ENCODE results near the gene BICC1. TPM values are rescaled to one million over a fixed set of nuclear protein-coding genes. Genes with fewer than 3 reads are reported as not detected.
A peak's percentile ranks its signal among the peaks of the same experiment; 100 is the strongest.

The BICC1 gene
- total RNA-seq, 6 experiments from 2014 or later, result 55.6 to 67.7 (median 64.8) TPM

DNA sequence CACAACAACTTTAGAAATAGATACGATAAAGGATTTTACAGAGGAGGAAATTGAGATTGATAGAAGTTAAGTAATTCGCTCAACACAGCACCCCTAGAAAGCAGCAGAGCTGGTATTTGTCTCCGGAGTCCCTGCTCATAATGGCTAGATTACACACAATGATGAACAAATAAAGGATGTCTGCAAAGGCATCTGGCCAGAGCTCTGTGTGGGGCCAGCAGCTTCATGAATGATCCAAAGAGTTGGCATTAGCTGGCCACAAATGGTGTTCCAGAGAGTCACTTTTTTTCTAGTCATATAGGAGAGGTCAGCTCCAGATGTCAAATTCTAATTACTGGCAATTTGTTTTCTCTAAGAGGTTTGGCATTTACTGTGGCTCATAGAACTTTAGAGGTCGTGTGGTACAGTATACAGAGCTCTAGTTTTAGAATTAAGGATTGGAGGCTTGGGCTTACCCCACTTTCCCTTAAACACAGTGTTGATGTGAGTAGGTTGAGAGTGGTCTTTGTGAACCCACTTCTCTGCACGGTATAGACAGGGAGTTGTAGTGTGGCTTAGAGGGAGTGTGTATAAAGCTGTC is 186.2 kb downstream of the BICC1 start:
- DNase-seq, result no peak
- Mint-ChIP-seq H3K27ac (peak overlapping the region; percentile 38; the same call in 1 of the 2 replicates), H3K27me3 (ENCODE audit: insufficient read depth) (peaks cover 3% of the 10 kb centered on the region), H3K36me3 (ENCODE audit: low read depth) (peaks cover 45% of the 10 kb centered on the region), H3K9me3 (peaks cover 14% of the 10 kb centered on the region), H3K4me3 (no peak overlapping the region), H3K4me1 (ENCODE audit: low read depth) (peaks cover 83% of the 10 kb centered on the region)
- TF ChIP-seq, protein P1, sequence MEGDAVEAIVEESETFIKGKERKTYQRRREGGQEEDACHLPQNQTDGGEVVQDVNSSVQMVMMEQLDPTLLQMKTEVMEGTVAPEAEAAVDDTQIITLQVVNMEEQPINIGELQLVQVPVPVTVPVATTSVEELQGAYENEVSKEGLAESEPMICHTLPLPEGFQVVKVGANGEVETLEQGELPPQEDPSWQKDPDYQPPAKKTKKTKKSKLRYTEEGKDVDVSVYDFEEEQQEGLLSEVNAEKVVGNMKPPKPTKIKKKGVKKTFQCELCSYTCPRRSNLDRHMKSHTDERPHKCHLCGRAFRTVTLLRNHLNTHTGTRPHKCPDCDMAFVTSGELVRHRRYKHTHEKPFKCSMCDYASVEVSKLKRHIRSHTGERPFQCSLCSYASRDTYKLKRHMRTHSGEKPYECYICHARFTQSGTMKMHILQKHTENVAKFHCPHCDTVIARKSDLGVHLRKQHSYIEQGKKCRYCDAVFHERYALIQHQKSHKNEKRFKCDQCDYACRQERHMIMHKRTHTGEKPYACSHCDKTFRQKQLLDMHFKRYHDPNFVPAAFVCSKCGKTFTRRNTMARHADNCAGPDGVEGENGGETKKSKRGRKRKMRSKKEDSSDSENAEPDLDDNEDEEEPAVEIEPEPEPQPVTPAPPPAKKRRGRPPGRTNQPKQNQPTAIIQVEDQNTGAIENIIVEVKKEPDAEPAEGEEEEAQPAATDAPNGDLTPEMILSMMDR (IDR thresholded peaks at IDR 0.05), result no peak

DNA sequence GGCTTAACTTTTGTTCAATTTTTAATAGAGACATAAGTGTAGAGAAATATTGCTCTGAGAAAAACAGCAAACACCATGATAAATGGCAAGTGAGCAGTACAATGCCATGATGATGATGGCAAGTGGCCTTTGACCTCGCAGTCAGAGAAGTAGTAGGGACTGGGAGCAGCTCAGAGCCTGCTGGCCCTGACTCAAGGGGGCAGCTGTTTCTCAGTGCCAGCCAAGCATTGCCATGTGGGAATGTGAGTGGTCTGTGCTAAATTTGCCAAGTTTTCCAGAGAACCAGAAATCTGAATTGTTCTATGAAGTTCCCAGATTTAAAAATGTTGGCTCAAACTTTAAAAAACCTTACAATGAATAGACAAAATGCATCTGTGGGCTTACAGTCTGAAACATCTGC is 187.9 kb downstream of the BICC1 start:
- peaks cover 3% of the 10 kb centered on the region; the same call in 1 of the 2 replicates for H3K9me3 Mint-ChIP-seq
- DNase-seq, result no peak
- H3K4me1 Mint-ChIP-seq (ENCODE audit: low read depth), result peaks cover 83% of the 10 kb centered on the region

DNA sequence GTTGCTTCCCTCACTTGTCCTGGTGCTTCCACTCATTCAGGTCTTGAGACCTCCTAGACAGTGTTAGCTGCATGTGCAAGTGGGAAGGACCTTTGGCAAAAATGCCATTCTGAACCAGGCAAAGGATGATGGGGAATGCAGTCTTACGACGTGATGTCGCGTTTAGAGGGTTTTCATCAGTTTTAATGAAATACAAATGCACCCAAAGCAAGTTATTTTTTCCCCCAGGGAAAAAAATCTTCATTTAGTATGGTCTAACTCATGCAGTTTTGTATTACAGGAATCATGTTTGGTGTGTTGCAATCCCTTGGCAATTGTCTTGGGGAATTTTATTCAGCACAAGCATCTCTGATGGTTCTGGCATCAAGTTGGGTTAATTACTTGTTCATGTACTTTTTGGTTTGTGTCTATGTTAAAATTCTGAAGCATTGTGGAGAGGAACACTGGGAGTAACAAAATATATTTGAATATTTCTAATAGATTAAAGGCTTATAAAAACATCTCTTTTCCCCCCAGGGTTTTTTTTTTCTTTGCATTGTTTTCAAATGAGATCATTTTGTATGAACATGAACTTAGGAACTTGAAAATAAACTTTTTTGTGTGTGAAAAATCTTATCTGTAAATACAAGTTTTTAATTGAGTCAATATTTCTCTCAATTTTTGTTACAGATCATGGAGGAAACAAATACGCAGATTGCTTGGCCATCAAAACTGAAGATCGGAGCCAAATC is 188.9 kb downstream of the BICC1 start:
- peaks cover 91% of the 10 kb centered on the region for H3K4me1 Mint-ChIP-seq (ENCODE audit: low read depth)

More for the DNA sequence above, 187.9 kb downstream of the BICC1 start:
- Mint-ChIP-seq H3K27ac (peak overlapping the region; percentile 90), H3K27me3 (ENCODE audit: insufficient read depth) (peaks cover 3% of the 10 kb centered on the region), H3K4me3 (peak overlapping the region; percentile 80), H3K36me3 (ENCODE audit: low read depth) (peaks cover 33% of the 10 kb centered on the region)
- TF ChIP-seq, protein P1 (IDR thresholded peaks at IDR 0.05), result no peak

DNA sequence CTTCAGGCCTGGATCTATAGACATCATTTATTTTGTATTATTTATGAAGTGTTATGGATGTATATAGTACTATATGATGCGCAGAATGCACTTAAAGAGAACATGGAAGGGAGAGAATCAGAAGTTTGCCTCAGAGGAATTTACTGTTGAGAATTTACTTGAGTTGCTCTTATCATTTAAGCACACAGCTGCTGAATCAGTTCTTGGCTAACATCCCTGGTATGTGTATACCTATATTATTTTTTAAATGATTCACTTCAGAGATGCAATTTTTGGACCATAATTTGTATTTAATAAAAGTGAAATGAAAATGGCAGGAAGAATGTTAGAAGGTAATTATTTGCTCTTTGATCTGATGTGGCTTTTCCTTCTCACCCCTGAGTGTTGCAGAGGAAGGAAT is 191.6 kb downstream of the BICC1 start:
- Mint-ChIP-seq H3K4me1 (ENCODE audit: low read depth) (peaks cover 81% of the 10 kb centered on the region), H3K4me3 (peak overlapping the region; percentile 77; the same call in 1 of the 2 replicates), H3K27ac (peak overlapping the region; percentile 84), H3K27me3 (ENCODE audit: insufficient read depth) (peaks cover 3% of the 10 kb centered on the region), H3K36me3 (ENCODE audit: low read depth) (peaks cover 28% of the 10 kb centered on the region), H3K9me3 (peaks cover 11% of the 10 kb centered on the region)
- TF ChIP-seq, protein P1 (IDR thresholded peaks at IDR 0.05), result no peak
- peak; percentile 31 for DNase-seq

More for the DNA sequence above, 188.9 kb downstream of the BICC1 start:
- TF ChIP-seq, protein P1 (IDR thresholded peaks at IDR 0.05), result no peak
- peak overlapping the region; percentile 80 for H3K4me3 Mint-ChIP-seq
- peaks cover 8% of the 10 kb centered on the region for H3K9me3 Mint-ChIP-seq
- peaks cover 40% of the 10 kb centered on the region for H3K36me3 Mint-ChIP-seq (ENCODE audit: low read depth)
- H3K27me3 Mint-ChIP-seq (ENCODE audit: insufficient read depth), result peaks cover 3% of the 10 kb centered on the region
- H3K27ac Mint-ChIP-seq, result peak overlapping the region; percentile 90
- peak; percentile 76 for DNase-seq

DNA sequence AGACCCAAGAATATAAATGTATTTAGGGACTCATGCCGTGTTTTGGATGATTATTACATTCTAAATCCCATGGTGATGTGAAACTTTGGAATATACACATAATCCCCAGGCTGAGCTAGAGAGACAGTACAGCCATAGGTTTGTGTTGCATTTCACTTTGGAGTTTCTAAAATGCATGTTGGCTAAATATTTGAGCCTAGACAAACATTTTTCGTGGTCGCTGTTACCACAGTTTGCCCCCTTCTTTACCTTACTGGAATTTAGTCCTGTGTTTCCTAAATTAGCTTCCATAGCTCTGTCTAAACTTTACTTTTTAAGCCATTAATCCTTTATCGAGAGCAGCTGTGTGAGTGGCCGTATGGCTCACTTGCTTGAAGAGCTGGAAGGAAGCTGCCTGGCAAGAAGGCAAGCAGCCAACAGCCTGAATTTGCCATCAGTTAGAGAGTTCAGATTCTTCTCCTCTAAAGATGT is 192.0 kb downstream of the BICC1 start:
- H3K36me3 Mint-ChIP-seq (ENCODE audit: low read depth), result peaks cover 24% of the 10 kb centered on the region
- TF ChIP-seq, protein P1 (IDR thresholded peaks at IDR 0.05), result no peak
- DNase-seq, result peak; percentile 50

More for the DNA sequence above, 192.0 kb downstream of the BICC1 start:
- Mint-ChIP-seq H3K27ac (peak overlapping the region; percentile 84), H3K9me3 (peaks cover 11% of the 10 kb centered on the region), H3K4me3 (peak overlapping the region; percentile 77), H3K4me1 (ENCODE audit: low read depth) (peaks cover 76% of the 10 kb centered on the region), H3K27me3 (ENCODE audit: insufficient read depth) (peaks cover 3% of the 10 kb centered on the region)
